ENCODE results near the gene NACC2. TPM values are rescaled to one million over a fixed set of nuclear protein-coding genes. Genes with fewer than 3 reads are reported as not detected.
A peak's percentile ranks its signal among the peaks of the same experiment; 100 is the strongest.

The NACC2 gene
- polyA plus RNA-seq, 1 of the 3 experiments (the other 2 are of a cell fraction): 22.1 TPM

- H3K27me3 ChIP-seq (ENCODE audit: insufficient read depth): peaks cover under 1% of the 10 kb centered on the region; the same call in 1 of the 2 replicates
- no peaks in the 10 kb centered on the region for H3K9me2 ChIP-seq
- peak overlapping the region; percentile 58 to 92; a peak in 3 of 4 replicates for H3K27ac ChIP-seq (ENCODE audit: low read depth in 2 of 2, low read length in 1 of 2)
- H3K4me1 ChIP-seq (ENCODE audit: control insufficient read depth in 1 of 2, insufficient read depth in 2 of 2, low read depth in 1 of 2, low read length in 1 of 2): peaks cover 3 to 20% of the 10 kb centered on the region in 2 experiments; a peak in 1 of 4 replicates
- H3K4me2 ChIP-seq: peak overlapping the region; percentile 85
- no peak for DNase-seq
- H2AFZ ChIP-seq (ENCODE audit: low read depth): no peak overlapping the region
- POLR2A ChIA-PET: no interaction called here
- H3F3A ChIP-seq (replicated peaks; ENCODE audit: insufficient read depth): peaks cover 6% of the 10 kb centered on the region
- H3K4me3 ChIP-seq (ENCODE audit: low read depth in 2 of 2, low read length in 1 of 2): peak overlapping the region; percentile 82 to 83
- no peaks in the 10 kb centered on the region for H4K20me1 ChIP-seq (ENCODE audit: insufficient read depth)
- CTCF ChIA-PET: interaction anchor here (0.6 to 6.1 kb wide), 6 partner anchors 8 to 154 kb away, joined by 3 to 174 read pairs (median 6); partner anchors contain the start of genes NACC2 and UBAC1
- 90% methylated on average over 8 of the region's 11 CpGs for WGBS (ENCODE audit: low lambda C conversion rate)
- TF ChIP-seq NRF1 (IDR thresholded peaks at IDR 0.05; ENCODE audit: low read depth, low read length) (no peak), TEAD4 (IDR thresholded peaks at IDR 0.05; ENCODE audit: borderline replicate concordance, insufficient read depth) (no peak), SIN3A (IDR thresholded peaks at IDR 0.05; ENCODE audit: borderline replicate concordance, low read depth, low read length) (no peak), SMC3 (IDR thresholded peaks at IDR 0.05; ENCODE audit: low read depth, low read length) (no peak), GATA2 (CRISPR knock-in tag; IDR thresholded peaks at IDR 0.05) (no peak), RFX5 (IDR thresholded peaks at IDR 0.05; ENCODE audit: low read length) (no peak), GABPA (IDR thresholded peaks at IDR 0.05; ENCODE audit: low read depth) (no peak), CHD2 (IDR thresholded peaks at IDR 0.05; ENCODE audit: low read length, partially characterized antibody) (no peak), FOXM1 (IDR thresholded peaks at IDR 0.05; ENCODE audit: low read depth) (no peak), USF2 (IDR thresholded peaks at IDR 0.05; ENCODE audit: borderline replicate concordance, low read depth, low read length) (no peak)
- TF ChIP-seq, protein P1, sequence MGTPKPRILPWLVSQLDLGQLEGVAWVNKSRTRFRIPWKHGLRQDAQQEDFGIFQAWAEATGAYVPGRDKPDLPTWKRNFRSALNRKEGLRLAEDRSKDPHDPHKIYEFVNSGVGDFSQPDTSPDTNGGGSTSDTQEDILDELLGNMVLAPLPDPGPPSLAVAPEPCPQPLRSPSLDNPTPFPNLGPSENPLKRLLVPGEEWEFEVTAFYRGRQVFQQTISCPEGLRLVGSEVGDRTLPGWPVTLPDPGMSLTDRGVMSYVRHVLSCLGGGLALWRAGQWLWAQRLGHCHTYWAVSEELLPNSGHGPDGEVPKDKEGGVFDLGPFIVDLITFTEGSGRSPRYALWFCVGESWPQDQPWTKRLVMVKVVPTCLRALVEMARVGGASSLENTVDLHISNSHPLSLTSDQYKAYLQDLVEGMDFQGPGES (IDR thresholded peaks at IDR 0.05; ENCODE audit: low read depth, low read length): no peak
- TF ChIP-seq, protein P2, sequence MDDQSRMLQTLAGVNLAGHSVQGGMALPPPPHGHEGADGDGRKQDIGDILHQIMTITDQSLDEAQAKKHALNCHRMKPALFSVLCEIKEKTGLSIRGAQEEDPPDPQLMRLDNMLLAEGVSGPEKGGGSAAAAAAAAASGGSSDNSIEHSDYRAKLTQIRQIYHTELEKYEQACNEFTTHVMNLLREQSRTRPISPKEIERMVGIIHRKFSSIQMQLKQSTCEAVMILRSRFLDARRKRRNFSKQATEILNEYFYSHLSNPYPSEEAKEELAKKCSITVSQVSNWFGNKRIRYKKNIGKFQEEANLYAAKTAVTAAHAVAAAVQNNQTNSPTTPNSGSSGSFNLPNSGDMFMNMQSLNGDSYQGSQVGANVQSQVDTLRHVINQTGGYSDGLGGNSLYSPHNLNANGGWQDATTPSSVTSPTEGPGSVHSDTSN (IDR thresholded peaks at IDR 0.05): no peak
- peak overlapping the region; percentile 85 for H3K9ac ChIP-seq
- H3K79me2 ChIP-seq (ENCODE audit: insufficient read depth): peaks cover 35% of the 10 kb centered on the region
- no peaks in the 10 kb centered on the region for H3K9me3 ChIP-seq
- peaks cover 0 to 17% of the 10 kb centered on the region in 2 experiments for H3K36me3 ChIP-seq (replicated peaks in 1 of 2; ENCODE audit: control insufficient read depth in 1 of 2, insufficient read depth in 2 of 2, low read length in 1 of 2)
These were observed 24.8 kb upstream of the NACC2 start for GRCh38 chr9:136119883-136120393.
